Mucosa of stomach (tissue), 1 donor: ENCODE data around the gene CFAP73.
"Not testable (repeated sequence)": the region's sequence is repeated elsewhere in the genome, so short reads cannot be mapped to it uniquely, and the experiment has no call there.

Experiments
- H3K27me3 ChIP-seq: one replicate; pipeline ENCODE4 v1.7.0; 2013; ENCODE audit warnings: mild to moderate bottlenecking, low read length; ENCODE audit not compliant: control insufficient read depth, insufficient read depth
- H3K36me3 ChIP-seq: one replicate; pipeline ENCODE4 v1.7.0; 2013; ENCODE audit warnings: low read length; ENCODE audit not compliant: control insufficient read depth, insufficient read depth
- H3K4me1 ChIP-seq: one replicate; pipeline ENCODE4 v1.7.0; 2013; ENCODE audit warnings: mild to moderate bottlenecking, low read length; ENCODE audit not compliant: control insufficient read depth, insufficient read depth
- H3K4me3 ChIP-seq: one replicate; pipeline ENCODE4 v1.7.0; 2013; ENCODE audit warnings: low read length
- H3K9ac ChIP-seq: one replicate; pipeline ENCODE4 v1.7.0; 2013; ENCODE audit warnings: mild to moderate bottlenecking, low read length, moderate library complexity
- H3K9me3 ChIP-seq: one replicate; pipeline ENCODE4 v1.7.0; 2013; ENCODE audit warnings: mild to moderate bottlenecking, low read length, moderate library complexity; ENCODE audit not compliant: control insufficient read depth
- donor health status: Pancreatic carcinoma.

CFAP73 gene

GRCh38 chr12:113203852-113204760, 54.6 kb downstream of the CFAP73 start:
- Histone ChIP-seq H3K36me3 (no peaks in the 10 kb centered on the region), H3K9ac (no peak overlapping the region), H3K9me3 (no peaks in the 10 kb centered on the region), H3K4me1 (no peaks in the 10 kb centered on the region), H3K27me3 (no peaks in the 10 kb centered on the region), H3K4me3 (no peak overlapping the region)

DNA sequence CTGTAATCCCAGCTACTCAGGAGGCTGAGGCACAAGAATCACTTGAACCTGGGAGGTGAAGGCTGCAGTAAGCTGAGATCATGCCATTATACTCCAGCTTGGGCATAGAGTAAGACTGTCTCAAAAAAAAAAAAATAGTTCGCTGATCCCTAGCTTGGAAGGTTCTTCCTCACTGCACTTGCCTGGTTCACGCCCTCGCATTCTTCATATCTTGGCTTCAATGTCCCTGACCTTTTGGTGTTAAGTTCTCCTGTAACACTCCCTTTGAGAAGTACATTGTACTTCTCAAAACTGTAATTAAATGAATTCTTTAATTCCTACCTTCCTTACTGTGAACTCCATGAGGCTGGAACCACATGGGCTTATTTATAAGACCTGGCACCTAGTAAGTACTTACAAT, 55.3 kb downstream of the CFAP73 start:
- no peak overlapping the region for H3K9ac ChIP-seq
- no peaks in the 10 kb centered on the region for H3K9me3 ChIP-seq
- no peaks in the 10 kb centered on the region for H3K36me3 ChIP-seq
- no peak overlapping the region for H3K4me3 ChIP-seq
- H3K4me1 ChIP-seq: no peaks in the 10 kb centered on the region
- no peaks in the 10 kb centered on the region for H3K27me3 ChIP-seq

DNA sequence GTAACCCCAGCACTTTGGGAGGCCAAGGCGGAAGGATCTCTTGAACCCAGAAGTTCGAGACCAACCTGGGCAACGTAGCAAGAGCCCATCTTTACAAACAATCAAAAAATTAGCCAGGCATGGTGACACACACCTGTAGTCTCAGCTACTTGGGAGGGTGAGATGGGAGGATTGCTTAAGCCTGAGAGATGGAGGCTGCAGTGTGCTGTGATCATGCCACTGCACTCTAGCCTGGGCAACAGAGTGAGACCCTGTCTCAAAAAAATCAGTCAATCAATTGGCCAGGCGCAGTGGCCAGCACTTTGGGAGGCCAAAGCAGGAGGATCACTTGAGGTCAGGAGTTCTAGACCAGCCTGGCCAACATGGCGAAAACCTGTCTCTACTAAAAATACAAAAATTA, 57.3 kb downstream of the CFAP73 start:
- not testable (repeated sequence) for H3K27me3 ChIP-seq, H3K4me1 ChIP-seq, H3K4me3 ChIP-seq, H3K9me3 ChIP-seq, H3K36me3 ChIP-seq, H3K9ac ChIP-seq

DNA sequence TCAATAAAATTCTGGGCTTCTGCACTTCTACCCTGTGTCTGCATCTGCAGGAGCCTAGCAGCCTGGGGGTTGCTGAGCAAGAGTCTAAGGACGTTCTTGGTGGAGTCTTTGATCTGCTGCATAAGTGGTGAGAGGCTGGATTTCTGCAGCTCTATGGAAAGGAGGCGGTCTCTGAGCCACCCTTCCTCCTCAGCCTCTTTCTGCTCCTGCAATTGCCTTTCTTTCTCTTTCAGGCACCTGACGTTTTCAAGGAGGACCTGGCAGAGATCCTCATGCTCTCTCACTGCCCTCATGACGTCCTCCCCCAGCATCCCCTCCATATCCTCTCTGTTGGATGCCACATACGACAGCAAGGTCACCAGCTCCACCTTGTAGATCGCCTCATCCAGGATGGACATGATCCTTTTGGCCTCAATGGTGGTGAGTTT, 58.1 kb downstream of the CFAP73 start:
- Histone ChIP-seq H3K4me3 (no peak overlapping the region), H3K4me1 (no peaks in the 10 kb centered on the region), H3K9me3 (no peaks in the 10 kb centered on the region), H3K36me3 (no peaks in the 10 kb centered on the region), H3K9ac (no peak overlapping the region), H3K27me3 (no peaks in the 10 kb centered on the region)

GRCh38 chr12:113208041-113208934, 58.8 kb downstream of the CFAP73 start:
- no peaks in the 10 kb centered on the region for H3K27me3 ChIP-seq
- H3K4me1 ChIP-seq: no peaks in the 10 kb centered on the region
- no peak overlapping the region for H3K9ac ChIP-seq
- H3K36me3 ChIP-seq: no peaks in the 10 kb centered on the region
- no peaks in the 10 kb centered on the region for H3K9me3 ChIP-seq
- H3K4me3 ChIP-seq: no peak overlapping the region
